IPS-11a (cell line): Measurements from ENCODE around the gene FBXL5.

ENCODE experiments used
- H3K4me3 ChIP-seq: one replicate; pipeline ENCODE4 v1.5.1; 2013; ENCODE audit warnings: low read depth, low read length, control low read depth

Gene FBXL5

DNA sequence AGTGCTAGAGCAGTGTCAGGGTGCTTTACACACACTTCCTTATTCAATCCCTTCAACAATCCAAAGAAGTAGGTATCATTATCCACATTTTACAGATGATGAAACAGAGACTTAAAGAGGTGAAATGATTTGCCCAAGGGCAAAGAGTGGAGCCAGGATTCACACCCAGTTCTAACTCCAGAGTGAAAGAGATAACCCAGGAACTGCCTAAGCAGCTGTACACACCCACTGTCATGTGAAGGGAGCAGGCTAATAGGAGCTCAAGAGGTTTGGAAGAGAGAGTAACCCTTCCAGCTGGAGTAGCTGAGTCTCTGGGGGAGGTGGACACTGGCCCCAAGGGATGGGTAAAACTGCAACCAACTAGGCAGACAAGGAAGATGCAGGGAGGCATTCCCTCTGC lies 92.5 kb downstream of the FBXL5 start:
- no peak overlapping the region for H3K4me3 ChIP-seq

DNA sequence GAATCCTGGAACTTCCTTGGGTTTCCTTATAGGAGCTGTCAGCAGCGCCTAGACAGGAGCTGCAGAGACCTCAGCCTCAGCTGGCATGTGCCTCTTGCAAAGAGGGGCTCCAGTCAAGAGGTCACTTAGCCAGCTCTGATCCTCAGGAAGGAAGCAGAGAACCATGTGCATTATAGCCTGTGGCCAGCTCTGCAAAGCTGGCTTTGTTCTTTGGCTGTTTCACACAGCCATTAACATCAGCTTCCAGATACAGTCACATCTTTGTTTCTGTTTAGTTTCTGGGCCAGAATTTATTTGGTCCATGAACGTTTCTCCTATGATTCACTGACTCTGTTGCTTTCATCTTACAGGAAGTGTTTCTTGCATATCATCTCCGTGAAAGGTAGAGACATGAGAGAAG lies 93.0 kb downstream of the FBXL5 start:
- no peak overlapping the region for H3K4me3 ChIP-seq

DNA sequence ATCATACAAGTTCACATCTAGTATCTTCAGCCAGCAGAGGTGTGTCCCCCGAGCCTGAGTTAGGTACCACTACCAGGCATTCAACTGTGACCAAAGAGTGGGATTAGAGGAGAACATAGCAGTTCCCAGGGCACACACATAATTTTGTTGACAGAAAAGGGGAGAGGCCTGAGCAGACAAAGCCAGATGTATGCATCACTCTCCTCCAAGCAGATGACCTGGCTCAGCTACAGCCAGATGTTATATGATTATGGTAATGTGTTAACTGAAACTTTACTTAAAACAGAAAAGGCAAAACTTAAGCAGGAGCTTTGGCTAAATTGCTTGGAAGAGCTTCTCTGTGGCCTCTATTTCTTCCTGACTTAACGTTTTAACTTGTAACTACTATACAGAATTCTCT lies 96.6 kb downstream of the FBXL5 start:
- no peak overlapping the region for H3K4me3 ChIP-seq

DNA sequence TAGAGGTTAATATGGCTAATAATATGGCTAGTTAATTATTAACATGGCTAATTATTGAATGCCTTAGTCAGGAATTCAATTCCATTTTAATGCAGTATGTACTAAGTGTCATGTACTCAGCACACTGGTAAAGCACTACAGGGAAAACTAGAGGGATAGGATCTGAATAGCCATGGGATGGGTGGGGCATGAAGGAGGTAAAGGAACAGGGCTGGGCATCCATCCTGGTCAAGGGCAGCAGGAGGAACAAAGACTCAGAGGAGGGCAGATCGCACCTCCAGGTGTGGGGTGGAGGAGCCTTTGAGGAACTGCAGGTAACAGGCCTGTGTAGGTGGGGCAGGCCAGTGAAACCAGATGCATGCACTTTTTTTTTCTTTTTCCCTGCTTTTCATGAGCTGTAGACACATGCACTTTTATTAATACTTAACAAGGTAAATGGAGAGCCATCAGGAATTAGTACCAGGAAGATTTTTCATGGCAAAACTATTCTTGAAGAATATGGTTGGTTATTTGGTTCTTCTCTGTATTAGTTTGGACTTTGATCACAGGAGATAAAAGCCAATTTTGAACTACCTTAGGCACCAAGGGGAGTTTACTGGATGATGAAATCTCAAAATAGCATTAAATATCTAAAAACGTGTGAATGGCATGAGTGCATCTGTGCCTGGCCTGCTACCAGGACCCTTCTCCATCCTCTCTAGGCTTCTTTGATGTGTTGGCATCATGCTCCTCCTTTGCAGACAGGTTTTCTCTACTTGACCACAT lies 97.2 kb downstream of the FBXL5 start:
- no peak overlapping the region for H3K4me3 ChIP-seq

DNA sequence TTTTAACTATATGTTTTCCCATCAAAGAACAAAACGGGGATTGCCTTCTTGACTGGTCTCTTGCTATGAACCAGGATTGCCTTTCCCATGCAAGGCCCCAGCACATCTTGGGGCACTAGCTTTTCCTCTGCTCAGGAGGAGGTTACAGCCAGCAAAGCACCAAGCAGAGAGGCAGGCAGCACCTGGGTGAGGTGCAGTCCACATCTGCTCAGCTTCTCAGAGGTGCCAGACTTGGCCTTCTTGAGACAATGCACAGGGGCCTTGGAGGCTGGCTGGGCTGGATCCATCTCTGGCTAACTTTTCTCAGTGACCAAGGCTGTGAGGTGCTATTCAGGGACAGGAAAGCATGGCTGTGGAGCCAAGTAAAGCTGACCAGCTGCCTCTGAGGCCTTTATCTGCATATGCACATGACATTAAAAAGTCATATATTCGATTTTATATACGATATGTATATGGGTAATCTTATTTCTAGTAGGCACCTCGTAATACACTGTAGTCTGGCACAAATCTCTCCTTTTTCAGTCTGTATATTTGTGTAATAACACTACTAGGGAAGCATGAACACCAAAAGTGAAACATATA lies 98.6 kb downstream of the FBXL5 start:
- H3K4me3 ChIP-seq, result no peak overlapping the region
